ENCODE results near the gene RAB12.

Gene RAB12

DNA sequence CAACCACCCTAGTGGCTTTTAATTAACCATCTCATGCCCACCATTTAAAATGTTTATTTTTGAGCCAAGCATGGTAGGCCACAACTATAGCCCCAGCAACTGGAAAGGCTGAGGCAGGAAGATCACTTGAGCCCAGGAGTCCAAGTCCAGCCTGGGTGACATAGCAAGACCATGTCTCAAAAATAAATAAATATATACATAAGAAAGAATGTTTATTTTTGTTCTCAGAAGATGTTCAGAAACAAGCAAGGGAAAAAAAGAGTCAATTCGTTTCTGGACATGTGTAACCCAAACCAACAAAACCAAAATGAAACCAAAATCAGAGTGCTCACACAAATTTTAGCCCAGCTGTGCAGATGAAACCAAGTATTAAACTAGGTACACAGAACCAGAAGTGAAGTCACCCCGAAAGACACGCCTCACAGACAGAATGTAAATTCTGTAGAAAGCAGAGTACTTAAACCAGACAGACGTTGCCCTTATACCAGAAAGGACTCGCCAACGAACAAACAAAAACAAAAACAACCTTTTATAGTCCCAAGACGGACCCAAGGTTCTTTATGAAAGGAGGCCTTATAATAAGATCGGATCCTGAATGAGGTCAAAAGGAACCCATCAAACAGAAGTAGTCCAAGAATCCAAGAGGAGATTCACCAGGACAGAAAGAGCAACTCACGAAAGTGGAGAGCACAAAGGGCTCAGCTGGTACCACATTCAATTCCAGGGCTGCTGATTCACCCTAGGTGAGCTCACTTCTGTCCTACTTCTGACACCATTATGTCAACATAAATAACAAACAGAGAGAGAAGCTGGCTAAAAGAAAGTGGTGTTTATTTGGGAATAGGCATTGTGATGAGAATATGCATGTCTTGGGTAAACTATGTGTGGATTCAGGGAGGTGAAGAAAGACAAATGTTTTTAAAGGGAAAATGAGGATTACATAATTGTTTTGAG lies 64.3 kb downstream of the RAB12 start:
- Mint-ChIP-seq H3K27me3 (ENCODE audit: low read depth, poor library complexity) (peaks cover 10% of the 10 kb centered on the region), H3K36me3 (ENCODE audit: low read depth) (no peaks in the 10 kb centered on the region), H3K4me3 (no peak overlapping the region), H3K4me1 (no peaks in the 10 kb centered on the region), H3K27ac (no peak overlapping the region), H3K9me3 (peaks cover 7% of the 10 kb centered on the region)
- TF ChIP-seq, protein P1, sequence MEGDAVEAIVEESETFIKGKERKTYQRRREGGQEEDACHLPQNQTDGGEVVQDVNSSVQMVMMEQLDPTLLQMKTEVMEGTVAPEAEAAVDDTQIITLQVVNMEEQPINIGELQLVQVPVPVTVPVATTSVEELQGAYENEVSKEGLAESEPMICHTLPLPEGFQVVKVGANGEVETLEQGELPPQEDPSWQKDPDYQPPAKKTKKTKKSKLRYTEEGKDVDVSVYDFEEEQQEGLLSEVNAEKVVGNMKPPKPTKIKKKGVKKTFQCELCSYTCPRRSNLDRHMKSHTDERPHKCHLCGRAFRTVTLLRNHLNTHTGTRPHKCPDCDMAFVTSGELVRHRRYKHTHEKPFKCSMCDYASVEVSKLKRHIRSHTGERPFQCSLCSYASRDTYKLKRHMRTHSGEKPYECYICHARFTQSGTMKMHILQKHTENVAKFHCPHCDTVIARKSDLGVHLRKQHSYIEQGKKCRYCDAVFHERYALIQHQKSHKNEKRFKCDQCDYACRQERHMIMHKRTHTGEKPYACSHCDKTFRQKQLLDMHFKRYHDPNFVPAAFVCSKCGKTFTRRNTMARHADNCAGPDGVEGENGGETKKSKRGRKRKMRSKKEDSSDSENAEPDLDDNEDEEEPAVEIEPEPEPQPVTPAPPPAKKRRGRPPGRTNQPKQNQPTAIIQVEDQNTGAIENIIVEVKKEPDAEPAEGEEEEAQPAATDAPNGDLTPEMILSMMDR (IDR thresholded peaks at IDR 0.05) = no peak
- DNase-seq = no peak

DNA sequence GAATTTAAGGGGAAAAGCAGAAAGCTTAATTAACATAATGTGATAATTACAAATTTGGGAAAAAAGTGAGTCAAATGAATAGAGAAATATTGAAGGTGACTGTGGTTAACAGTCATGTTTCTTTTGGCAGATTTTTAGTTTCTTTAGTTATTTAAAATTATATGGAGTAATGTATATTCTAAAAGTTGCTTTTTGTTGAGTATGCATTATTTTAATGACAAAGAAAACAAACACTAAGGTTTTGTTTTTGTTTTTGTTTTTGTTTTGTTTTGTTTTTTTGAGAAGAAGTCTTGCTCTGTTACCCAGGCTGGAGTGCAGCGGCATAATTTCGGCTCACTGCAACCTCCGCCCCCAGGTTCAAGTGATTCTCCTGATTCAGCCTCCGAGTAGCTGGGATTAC lies 65.8 kb downstream of the RAB12 start:
- DNase-seq = no peak
- TF ChIP-seq, protein P1 (IDR thresholded peaks at IDR 0.05) = no peak
- H3K4me1 Mint-ChIP-seq = no peaks in the 10 kb centered on the region
- H3K9me3 Mint-ChIP-seq = peaks cover 7% of the 10 kb centered on the region
- H3K4me3 Mint-ChIP-seq = no peak overlapping the region
- no peaks in the 10 kb centered on the region for H3K36me3 Mint-ChIP-seq (ENCODE audit: low read depth)
- no peak overlapping the region for H3K27ac Mint-ChIP-seq
- H3K27me3 Mint-ChIP-seq (ENCODE audit: low read depth, poor library complexity) = peaks cover 7% of the 10 kb centered on the region

DNA sequence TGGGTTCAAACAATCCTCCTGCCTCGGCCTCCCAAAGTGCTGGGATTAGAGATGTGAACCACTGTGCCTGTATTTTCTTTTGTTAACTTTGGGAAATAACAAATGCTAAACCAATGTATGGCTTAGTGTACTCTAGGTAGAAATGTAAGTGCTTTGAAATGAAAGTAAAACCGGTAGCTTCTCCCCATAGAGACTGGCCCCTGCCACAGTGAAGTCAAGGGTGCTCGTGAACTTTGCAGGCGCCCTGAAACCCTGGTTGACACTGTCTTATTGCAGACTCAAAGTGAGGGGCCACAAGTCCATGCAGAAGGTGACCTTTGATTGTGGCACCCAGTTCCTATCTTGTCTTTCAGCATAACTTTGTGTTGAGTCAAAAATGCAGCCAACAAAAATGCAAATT lies 72.0 kb downstream of the RAB12 start:
- Mint-ChIP-seq H3K36me3 (ENCODE audit: low read depth) (no peaks in the 10 kb centered on the region), H3K27me3 (ENCODE audit: low read depth, poor library complexity) (peaks cover 18% of the 10 kb centered on the region), H3K4me1 (peaks cover 8% of the 10 kb centered on the region), H3K27ac (no peak overlapping the region), H3K4me3 (no peak overlapping the region), H3K9me3 (no peaks in the 10 kb centered on the region)
- no peak for DNase-seq
- TF ChIP-seq, protein P1 (IDR thresholded peaks at IDR 0.05) = no peak

DNA sequence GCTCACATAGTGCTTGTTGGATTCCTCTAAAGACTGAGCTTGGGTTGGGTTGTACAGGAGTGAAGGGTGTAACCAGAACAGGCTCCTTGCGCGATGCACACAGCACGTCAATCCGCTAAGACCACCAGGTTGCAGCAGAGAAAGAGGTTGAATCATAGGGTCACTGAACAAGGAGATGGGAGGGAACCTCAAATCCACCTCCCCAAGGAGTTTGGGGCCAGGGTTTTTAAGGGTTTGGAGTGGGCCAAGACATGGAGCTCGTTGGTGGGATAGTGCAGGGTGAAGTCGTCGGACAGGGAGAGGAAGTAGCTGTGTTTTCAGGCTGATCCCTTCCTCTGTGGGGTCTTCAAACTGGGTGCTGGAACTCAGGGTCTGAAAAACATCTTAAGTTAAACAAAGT lies 75.3 kb downstream of the RAB12 start:
- H3K27ac Mint-ChIP-seq = no peak overlapping the region
- peaks cover 18% of the 10 kb centered on the region for H3K4me1 Mint-ChIP-seq
- TF ChIP-seq, protein P1 (IDR thresholded peaks at IDR 0.05) = no peak
- no peaks in the 10 kb centered on the region for H3K36me3 Mint-ChIP-seq (ENCODE audit: low read depth)
- H3K9me3 Mint-ChIP-seq = no peaks in the 10 kb centered on the region
- DNase-seq = no peak
- H3K4me3 Mint-ChIP-seq = no peak overlapping the region
- H3K27me3 Mint-ChIP-seq (ENCODE audit: low read depth, poor library complexity) = peaks cover 15% of the 10 kb centered on the region

DNA sequence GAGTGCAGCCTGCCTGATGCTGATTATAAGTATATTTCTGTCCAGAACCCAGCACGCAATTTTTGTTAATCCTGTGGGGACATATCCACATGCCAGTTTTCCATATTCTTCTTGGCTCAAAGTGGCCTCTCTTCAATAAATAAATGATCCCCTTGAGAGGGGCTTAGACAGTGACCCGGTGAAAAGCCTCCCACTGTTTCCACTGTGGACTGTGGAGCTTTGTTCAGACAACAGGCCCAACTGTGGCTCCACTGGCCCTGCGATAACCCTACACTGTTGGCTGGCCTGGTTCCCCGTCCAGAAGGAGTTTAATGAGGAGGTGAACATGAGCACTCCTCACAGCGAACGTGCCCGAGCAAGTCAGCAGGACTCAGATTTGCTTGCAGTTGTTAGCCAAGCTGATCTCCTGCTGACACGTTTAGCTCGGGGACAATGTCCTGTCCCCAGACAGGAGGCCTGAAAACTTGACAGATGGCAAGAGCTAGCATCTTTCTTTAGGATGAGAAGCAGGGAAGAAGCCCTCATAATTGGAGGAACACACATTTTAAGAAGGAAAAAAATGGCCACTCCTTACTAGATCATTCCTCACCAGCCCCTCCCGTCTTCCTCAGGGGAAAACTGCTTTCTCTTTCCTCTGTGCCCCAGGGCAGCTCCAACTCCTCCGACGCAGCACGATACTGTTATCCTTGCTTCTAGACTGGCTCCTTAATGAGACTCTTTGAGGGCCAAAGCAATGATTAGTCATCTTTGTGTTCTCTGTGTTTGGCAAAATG lies 76.1 kb downstream of the RAB12 start:
- Mint-ChIP-seq H3K27me3 (ENCODE audit: low read depth, poor library complexity) (peaks cover 21% of the 10 kb centered on the region), H3K27ac (peak overlapping the region; percentile 80), H3K4me1 (peaks cover 22% of the 10 kb centered on the region), H3K4me3 (no peak overlapping the region), H3K9me3 (no peaks in the 10 kb centered on the region), H3K36me3 (ENCODE audit: low read depth) (no peaks in the 10 kb centered on the region)
- TF ChIP-seq, protein P1 (IDR thresholded peaks at IDR 0.05) = no peak
- no peak for DNase-seq

Measured in nephron progenitor cell (in vitro differentiated cells).